Activated CD4-positive, CD25-positive, alpha-beta regulatory T cell treated with anti-CD3 and anti-CD28 coated beads, Interleukin-2, amount 50 U/mL, for 72 hours (primary cell): ENCODE data around the gene HCN4.

ENCODE experiments used
- DNase-seq: peaks from one replicate; pipeline ENCODE4 v3.0.0; 2021

The HCN4 gene

DNA sequence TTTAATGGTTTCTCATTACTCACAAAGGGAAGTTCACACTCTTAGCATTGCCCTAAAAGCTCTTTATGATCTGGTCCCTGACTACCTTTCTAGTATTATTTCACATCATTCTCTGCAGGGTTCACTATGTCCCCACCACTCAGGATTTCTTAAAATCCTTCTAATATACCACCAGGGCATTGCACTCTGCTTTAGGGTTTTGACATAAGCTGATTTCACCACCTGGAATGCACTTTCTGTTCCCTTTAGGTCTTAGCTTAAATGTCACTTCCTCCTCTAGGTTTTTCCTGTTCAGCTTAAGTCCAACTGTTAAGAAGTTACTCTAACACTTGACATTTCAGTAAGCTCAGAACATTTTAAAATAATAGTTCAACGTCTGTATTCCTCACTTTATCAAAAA lies 81.7 kb downstream of the HCN4 start:
- DNase-seq = no peak

GRCh38 chr15:73286311-73286710 lies 82.4 kb downstream of the HCN4 start:
- DNase-seq = no peak

- no peak for DNase-seq
These were observed 84.6 kb downstream of the HCN4 start for GRCh38 chr15:73284090-73284716.

- no peak for DNase-seq
These were observed 85.3 kb downstream of the HCN4 start for GRCh38 chr15:73283366-73283962.

DNA sequence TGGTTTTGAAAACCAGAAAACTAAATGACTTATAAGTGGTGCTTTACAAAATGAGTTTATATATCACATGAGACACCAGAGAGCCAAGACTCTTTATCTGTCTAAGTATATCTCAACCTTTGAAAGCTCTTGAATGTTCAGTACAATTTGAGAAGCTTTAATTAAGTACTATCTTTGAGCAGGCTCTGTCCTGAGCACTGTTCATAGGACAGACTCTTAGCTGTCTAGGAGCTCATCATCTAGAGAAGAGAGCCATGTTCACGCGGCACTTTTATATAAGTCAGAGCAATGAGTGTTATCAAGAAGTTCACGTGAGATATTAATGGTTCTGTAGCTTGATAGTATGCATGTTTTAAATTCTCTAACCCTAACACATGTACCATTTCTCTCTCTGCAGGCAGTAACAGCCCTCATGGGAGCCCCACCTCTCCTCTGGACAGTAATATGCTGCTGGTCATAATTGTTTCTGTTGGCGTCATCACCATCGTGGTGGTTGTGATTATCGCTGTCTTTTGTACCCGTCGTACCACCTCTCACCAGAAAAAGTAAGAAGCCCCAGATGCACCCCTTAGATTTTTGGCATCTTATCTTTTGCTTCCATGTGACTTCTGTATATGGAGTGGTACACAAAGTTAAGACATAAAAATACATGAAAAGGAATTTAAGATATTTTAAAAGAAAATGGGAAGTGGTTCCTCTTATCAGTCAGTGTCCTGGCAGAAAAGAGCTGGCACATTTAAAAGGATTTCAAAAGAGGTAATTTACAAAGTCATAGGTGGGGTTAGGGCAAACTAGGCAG lies 86.0 kb downstream of the HCN4 start:
- no peak for DNase-seq

GRCh38 chr15:73275862-73276261 lies 92.9 kb downstream of the HCN4 start:
- no peak for DNase-seq

DNA sequence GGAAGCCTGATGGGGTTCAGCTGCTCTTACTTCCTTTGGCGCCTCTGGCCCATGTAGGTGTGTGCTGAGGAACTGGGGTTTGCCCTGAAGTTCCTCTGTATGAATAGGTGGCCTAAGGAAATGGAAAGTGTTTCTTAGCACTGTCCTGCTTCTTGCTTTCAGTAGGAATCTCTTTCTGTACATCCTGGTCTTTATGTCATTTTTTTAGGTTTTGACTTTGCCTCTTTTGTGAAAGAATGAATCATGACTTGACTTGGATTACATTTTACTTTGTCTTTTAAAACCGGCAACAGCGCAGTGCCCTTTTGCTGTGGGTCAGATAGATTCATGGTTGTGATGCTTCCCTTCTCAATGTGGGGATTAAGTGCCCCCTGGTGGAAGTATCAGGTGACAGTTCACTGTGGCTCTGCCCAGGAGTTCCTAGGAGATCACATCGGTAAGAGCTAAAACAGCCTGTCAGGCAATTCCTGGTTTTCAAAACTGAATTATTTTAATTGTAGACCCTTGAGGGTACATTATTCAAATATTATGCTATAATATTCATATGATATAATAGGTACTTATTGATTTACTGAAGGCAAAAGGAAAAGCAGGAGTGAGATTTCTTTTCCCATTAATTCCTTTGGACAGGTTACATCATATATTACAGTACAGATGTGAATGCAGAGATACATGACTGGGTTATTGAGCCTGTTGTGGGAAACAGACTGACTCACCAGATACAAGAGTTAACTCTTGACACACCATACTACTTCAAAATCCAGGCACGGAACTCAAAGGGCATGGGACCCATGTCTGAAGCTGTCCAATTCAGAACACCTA lies 95.4 kb downstream of the HCN4 start:
- DNase-seq = no peak

- no peak for DNase-seq
These were observed 98.2 kb downstream of the HCN4 start for GRCh38 chr15:73270366-73271097.
